HG02973 (cell line): Measurements from ENCODE around the gene OBSCN.
"Not testable (repeated sequence)": the region's sequence is repeated elsewhere in the genome, so short reads cannot be mapped to it uniquely, and the experiment has no call there.

ENCODE experiments used
- ATAC-seq: cut with Tn5 transposase; IDR thresholded peaks from one replicate; pipeline ENCODE4 v1.9.1; 2021; ENCODE audit warnings: moderate library complexity; ENCODE audit not compliant: unreplicated experiment

OBSCN gene

DNA sequence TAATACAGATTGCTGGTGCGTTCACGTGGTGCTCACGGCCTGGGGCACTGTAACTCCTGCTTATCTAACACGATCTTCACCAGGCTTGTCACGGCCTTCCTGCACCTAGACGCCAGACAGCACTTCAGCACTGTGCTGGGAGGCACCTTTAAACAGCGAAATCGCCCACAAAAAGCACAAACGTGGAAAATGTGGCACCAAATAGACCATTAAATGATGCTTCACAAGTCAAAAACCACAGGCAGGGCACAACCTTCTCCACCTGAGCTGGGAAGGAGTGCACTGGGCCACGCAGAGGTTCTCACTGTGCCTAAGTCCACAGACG is 22.2 kb upstream of the OBSCN start:
- no peak for ATAC-seq

- not testable (repeated sequence) for ATAC-seq
These were observed 19.6 kb upstream of the OBSCN start for GRCh38 chr1:228188249-228188648.

- no peak for ATAC-seq
These were observed 17.7 kb upstream of the OBSCN start for GRCh38 chr1:228190182-228190581.

DNA sequence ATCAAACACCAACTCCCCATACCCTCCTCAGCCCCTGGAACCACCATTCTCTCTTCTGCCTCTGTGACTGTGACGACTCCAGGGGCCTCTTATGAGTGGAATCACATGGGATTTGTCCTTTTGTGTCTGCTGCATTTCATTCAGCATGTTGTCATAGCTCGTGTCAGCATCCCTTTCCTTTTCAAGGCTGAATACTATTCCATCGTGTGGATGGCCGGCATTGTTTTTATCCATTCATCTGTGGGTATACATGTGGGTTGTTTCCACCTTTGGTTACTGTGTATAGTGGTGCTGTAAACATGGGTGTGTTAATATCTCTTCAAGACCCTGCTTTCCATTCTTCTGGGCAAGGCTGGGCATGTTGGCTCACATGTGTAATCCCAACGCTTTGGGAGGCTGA is 17.1 kb upstream of the OBSCN start:
- no peak for ATAC-seq

DNA sequence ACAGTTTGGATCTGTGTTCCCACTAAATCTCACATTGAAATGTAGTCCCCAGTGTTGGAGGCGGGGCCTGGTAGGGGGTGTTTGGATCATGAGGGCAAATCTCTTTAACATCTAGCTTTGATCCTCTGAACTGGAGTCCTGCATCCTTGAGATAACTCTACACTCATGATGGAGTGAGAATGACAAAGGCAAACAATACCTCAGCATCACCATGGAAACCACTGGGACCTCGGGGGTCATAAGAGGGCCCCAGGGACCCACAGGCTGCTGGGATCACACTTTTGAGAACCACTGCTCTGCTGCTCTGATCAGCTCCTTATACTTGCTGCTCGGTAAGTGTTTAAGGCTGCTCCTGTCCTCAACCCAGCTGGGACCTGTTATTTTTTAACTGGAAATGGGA is 13.4 kb upstream of the OBSCN start:
- ATAC-seq = no peak

DNA sequence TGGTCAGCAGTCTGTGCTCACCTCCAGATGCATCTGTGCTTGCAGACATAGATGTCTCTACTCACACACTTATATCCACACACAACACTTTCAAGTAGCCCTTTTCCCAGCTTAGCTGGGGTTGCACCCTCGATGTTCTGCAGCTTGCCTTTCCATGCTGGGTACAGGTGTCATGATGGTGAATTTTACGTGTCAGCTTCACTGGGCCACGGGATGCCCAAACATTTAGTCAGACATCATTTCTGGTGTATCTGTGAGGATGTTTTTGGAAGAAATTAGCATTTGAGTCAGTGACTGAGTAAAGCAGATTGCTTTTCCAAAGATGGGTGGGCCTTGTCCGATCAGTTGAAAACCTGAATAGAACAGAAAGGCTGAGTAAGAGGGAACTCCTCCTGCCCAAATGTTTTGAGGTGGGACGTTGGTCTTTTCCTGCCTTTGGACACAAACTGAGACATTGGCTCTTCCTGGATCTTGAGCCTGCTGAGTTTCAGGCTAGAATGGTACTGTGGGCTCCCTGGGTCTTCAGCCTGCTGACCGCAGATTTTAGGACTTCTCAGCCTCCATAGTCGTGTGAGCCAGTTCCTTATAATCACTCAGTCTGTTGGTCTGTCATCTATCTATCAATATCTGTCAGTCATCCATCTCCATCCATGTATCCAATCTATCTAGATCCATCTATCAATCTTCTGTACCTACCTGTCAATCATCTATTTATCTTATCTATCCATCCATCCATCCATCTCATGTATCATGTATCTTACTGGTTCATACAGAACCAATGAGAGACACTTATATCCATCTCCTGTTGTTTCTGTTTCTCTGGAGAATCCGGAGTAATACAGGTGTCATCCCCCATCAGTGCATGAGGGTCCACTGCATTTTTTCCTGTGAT is 12.7 kb upstream of the OBSCN start:
- ATAC-seq = no peak

- no peak for ATAC-seq
These were observed 10.2 kb upstream of the OBSCN start for GRCh38 chr1:228197555-228198147.

DNA sequence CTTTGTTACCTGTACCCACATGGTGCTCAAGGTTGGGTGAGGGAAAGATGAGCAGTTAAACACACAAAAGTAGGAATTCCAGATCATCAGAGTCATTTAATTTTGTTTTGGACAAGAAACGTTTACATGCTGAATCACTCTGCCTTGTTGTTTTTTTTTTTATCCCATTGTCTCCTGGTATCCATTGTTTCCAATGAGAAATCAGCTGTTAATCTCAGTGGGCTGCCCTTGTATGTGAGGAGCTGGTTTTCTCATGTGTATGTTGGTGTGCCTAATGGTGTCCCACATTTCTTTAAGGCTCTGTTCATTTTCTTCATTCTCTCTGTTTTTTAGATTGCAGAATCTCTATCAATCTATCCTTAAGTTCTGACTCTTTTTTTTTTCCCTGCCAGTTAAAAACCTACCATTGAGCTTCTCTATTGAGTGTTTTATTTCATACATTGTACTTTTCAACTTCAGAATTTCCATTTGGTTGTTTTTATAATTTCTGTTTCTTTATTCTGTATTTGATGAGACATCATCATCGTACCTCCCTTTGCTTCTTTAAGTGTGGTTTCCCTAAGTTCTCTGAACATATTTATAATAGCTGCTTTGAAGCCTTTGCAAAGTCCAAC is 8.8 kb upstream of the OBSCN start:
- ATAC-seq = no peak

DNA sequence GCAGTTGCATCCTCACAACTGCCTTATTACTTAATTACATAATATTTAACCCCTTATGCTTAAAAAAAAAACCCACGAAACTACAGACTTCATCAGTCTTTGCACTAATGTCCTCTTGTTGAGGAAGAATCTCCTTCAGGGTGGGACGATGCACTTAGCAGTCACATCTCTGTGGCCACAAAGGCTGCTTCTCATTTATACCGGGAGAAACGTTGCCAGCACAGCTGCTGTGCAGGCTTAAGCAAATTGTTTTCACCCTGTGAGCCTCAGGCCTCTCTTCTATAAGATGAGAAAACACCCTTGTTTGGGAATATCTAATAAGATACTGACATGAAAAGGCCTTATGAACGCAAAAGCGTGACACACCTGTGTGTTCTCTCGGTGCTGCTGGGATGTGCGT is 2.9 kb upstream of the OBSCN start:
- no peak for ATAC-seq

DNA sequence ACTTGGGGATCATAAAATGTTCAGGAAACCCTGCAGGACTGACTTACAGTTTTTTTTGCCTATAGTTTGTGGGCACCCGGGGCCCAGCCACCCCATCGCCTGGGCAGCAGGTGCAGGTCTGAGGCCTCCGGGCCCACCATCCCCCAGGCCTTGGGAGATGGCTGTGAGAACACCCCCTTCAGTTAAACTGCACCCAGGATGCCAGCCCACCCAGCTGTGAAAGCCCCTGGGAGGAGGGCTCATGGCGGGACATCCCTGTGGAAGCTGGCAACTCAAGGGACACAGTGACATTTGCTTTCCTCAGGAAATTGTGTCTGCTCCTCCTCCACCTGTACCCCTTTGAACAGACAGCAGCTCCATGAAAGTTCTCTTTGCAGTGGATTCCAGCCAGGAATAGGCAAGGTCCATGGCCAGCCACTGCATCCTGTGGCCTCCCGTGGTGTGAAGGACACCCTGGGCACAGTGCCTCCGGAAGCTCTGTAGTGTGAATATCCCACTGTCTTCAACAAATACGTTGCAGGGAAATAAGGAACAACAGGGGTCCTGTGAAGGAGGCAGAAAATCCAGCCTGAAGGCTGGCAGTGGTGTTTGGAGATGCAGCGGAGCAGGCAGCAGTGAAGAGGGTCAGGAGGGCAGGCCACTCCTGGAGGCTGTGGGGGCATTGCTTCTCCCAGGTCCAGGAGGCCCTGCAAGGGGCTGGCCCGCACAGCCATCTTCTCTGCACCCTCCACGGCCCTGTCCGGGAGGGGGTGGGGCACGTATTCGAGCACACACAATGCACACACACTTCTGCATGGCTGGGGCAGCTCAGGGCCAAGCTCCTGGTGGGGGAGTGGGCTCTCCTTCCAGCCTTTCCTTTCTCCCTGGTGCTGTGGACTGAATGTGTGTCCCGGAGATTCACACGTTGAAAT is 2.1 kb upstream of the OBSCN start:
- ATAC-seq = no peak

GRCh38 chr1:228206582-228207351 is 1.1 kb upstream of the OBSCN start:
- ATAC-seq = no peak

- ATAC-seq = no peak
These were observed 448 bp upstream of the OBSCN start for GRCh38 chr1:228207381-228207810.

GRCh38 chr1:228208831-228209551 is 1.1 kb downstream of the OBSCN start:
- no peak for ATAC-seq

DNA sequence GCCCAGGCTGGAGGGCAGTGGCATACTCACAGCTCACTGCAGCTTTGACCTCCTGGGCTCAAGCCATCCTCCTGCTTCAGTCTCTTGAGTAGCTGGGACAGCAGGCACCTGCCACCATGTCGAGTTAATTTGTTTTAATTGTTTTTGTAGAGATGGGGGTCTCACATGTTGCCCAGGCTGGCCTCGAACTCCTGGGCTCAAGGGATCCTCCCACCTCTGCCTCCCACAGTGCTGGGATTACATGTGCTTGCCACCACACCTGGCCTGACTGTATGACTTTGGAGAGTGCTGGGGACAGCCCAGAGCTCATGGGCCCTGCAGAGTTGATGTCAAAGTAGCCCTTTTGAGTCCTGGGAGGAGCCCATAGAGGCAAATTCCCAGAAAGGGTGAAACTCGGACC is 1.8 kb downstream of the OBSCN start:
- no peak for ATAC-seq

DNA sequence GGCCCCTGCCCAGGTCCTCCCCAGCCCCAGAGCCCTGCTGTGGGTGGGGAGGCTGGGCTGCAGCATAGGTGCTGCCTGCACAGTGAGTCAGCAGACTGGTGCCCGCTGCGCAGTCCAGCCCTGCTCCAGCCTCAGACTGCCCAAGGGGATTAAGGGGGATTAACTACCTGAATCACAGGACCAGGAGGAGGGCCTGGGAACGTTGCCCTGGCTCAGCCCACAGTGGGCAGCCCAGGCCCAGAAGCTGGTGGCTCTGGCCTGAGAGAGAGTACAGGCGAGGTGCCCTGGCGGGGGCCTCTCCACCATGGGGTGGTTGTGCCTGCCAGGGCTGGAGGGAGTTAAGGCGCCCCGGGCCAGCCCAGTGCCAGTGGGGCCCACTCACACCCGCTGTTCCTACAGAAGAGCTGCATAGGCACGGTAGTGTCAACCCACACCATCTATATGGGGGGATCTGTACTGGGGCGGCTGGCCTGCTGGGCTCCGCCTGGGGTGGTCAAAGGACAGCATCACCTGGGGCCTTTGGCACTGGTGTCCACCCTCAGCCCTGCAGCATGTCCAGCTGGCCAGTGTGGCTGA is 2.3 kb downstream of the OBSCN start:
- ATAC-seq = no peak

GRCh38 chr1:228210712-228211530 is 3.1 kb downstream of the OBSCN start:
- ATAC-seq = no peak

DNA sequence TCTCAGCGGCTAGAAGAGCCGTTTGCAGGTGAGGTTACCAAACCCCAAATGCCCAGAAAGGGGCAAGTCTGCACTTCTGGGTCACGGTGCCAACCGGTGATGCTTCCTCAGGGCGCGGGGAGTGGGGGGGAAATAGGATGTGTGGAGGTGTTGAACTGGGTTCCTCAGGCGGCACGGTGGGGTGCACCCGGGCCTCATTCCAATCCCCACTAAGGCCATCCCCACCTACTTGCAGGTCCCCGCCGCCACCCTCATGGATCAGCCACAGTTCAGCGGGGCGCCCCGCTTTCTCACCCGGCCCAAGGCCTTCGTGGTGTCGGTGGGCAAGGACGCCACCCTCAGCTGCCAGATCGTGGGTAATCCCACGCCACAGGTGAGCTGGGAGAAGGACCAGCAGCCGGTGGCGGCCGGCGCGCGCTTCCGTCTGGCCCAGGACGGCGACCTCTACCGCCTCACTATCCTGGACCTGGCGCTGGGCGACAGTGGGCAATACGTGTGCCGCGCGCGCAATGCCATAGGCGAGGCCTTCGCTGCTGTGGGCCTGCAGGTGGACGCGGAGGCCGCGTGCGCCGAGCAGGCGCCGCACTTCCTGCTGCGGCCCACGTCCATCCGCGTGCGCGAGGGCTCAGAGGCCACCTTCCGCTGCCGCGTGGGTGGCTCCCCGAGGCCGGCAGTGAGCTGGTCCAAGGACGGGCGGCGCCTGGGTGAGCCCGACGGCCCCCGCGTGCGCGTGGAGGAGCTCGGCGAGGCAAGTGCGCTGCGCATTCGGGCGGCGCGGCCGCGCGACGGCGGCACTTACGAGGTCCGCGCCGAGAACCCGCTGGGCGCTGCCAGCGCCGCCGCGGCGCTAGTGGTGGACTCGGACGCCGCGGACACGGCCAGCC is 3.9 kb downstream of the OBSCN start:
- no peak for ATAC-seq
